ENCODE results near the gene LRRC71. TPM values are rescaled to one million over a fixed set of nuclear protein-coding genes. Genes with fewer than 3 reads are reported as not detected.

LRRC71 gene
- total RNA-seq, 1 donor from 2014 or later = not detected

DNA sequence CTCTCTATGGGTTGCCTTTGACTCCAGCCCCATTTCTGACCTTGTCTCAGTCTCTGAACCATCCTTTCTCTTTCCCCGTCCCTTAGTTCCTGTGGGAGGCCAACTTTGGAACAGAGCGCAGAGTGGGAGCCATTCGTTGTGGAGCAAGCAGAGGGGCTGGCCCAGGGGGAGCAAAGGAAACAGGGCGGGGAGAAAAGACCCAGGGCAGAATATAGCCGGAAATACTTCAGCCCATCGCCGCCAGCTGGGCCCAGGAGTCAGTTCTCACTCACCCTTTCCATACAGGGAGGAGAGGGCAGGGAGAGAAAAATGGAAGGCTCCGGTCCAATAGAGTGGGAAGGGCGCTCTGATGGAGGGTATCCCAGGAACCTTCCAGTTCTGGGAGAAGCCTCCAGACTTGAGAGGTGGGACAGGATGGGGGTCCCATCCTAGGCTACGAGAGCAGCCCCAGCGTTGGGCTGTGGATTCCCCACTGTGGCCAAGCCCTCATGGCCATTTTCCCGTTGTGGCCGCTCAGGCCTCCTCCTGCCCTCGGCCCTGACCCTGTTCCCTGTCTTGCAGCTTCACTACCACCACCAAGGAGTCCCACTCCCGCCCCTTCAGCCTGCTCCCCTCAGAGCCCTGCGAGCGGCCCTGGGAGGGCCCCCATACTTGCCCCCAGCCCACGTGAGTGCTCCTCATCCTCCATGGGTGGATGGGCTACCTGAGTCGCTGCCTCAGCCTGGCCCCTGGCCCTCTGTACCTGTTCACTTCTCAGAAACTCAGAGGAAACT is 16.1 kb upstream of the LRRC71 start:
- intact Hi-C loops (cut with micrococcal nuclease) = no loop called here

- intact Hi-C loops (cut with micrococcal nuclease) = no loop called here
Measured at GRCh38 chr1:156905176-156905575, 15.3 kb upstream of the LRRC71 start.

GRCh38 chr1:156905651-156906050 is 14.8 kb upstream of the LRRC71 start:
- intact Hi-C loops (cut with micrococcal nuclease) = no loop called here

DNA sequence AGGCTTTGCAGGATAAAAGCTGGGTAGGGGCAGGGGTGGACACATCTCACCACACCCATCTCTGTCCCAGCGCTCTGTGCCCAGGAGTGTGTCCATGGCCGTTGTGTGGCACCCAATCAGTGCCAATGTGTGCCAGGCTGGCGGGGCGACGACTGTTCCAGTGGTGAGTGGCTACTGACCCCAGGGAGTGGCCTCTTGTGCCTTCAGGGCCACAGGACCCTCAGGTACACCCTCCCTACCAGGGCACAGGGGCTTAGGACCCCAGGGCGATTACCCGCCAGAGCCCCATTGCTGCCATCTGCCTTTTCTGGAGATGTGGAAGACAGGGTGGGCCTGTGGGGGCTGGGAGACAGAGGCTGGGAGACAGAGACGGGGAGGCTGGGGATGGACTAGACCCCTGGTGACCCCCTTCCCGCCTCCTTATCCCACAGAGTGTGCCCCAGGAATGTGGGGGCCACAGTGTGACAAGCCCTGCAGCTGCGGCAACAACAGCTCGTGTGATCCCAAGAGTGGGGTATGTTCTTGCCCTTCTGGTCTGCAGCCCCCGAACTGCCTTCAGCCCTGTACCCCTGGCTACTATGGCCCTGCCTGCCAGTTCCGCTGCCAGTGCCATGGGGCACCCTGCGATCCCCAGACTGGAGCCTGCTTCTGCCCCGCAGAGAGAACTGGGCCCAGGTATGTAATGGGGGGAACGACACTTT is 14.1 kb upstream of the LRRC71 start:
- intact Hi-C loops (cut with micrococcal nuclease) = no loop called here

DNA sequence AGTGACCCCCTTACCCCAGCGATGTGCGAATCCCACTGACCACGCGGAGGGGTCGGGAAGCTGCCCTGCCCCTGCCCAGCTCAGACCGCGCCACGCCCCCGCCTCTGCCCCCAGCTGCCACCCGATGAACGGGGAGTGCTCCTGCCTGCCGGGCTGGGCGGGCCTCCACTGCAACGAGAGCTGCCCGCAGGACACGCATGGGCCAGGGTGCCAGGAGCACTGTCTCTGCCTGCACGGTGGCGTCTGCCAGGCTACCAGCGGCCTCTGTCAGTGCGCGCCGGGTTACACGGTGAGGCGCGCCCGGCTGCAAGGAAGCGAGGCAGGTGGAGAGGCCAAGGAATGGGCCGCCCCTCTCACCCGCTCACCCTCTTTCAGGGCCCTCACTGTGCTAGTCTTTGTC is 11.9 kb upstream of the LRRC71 start:
- intact Hi-C loops (cut with micrococcal nuclease) = no loop called here

- intact Hi-C loops (cut with micrococcal nuclease) = no loop called here
Measured at GRCh38 chr1:156908955-156909354, 11.5 kb upstream of the LRRC71 start.

GRCh38 chr1:156909671-156910070 is 10.8 kb upstream of the LRRC71 start:
- intact Hi-C loops (cut with micrococcal nuclease) = loop anchor here (5.0 kb wide), 1 partner anchor 48 kb away; no protein-coding TSS in a partner anchor

DNA sequence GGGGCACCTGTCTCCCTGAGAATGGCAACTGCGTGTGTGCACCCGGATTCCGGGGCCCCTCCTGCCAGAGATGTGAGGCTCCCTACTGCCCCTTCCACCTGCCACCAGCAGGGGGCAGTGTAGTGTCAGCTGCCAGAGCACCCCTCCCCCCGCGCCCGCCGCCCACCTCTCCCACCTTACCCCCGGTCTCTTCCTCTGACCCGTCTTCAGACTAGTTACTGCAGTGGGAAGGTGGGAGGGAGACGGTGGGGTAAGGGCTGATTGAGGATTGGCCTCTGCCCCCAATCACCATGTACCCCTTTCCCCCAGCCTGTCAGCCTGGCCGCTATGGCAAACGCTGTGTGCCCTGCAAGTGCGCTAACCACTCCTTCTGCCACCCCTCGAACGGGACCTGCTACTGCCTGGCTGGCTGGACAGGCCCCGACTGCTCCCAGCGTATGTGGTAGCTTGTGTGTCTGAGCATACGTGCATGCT is 10.1 kb upstream of the LRRC71 start:
- intact Hi-C loops (cut with micrococcal nuclease) = loop anchor here (5.0 kb wide), 1 partner anchor 47 kb away; no protein-coding TSS in a partner anchor

DNA sequence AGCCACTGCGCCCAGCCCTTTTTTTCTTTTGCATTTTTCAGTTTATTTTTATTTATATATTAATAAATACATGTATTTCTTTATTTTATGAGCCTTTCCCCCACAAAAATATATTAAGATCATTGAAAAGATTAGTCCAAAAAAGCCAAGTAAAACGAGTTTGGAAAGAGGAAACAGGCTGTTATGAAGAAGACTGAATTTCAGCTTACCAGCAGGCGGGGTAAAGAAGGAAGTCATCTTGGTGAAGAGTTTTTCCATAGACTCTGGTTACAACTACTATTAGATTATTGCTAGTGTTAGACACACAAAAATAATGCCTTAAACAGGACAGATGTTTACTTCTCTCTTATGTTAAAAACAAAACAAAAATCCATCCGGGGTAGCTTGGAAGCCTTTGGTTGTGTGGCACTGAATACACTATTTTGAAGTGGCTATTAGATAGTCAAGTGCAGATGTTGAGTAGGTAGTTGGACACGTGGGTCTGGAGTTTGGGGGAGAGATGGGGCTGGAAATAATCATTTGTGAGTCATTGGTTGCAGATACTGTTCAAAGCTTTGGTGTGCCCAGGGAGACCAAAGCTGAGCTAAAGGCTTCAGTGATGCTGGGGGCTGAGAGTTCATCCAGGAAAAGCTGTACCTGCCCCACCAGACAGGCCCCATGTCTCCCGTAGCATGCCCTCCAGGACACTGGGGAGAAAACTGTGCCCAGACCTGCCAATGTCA is 8.7 kb upstream of the LRRC71 start:
- intact Hi-C loops (cut with micrococcal nuclease) = loop anchor here (5.0 kb wide), 1 partner anchor 46 kb away; no protein-coding TSS in a partner anchor

- intact Hi-C loops (cut with micrococcal nuclease) = loop anchor here (5.0 kb wide), 1 partner anchor 45 kb away; no protein-coding TSS in a partner anchor
Measured at GRCh38 chr1:156912310-156912709, 8.1 kb upstream of the LRRC71 start.

DNA sequence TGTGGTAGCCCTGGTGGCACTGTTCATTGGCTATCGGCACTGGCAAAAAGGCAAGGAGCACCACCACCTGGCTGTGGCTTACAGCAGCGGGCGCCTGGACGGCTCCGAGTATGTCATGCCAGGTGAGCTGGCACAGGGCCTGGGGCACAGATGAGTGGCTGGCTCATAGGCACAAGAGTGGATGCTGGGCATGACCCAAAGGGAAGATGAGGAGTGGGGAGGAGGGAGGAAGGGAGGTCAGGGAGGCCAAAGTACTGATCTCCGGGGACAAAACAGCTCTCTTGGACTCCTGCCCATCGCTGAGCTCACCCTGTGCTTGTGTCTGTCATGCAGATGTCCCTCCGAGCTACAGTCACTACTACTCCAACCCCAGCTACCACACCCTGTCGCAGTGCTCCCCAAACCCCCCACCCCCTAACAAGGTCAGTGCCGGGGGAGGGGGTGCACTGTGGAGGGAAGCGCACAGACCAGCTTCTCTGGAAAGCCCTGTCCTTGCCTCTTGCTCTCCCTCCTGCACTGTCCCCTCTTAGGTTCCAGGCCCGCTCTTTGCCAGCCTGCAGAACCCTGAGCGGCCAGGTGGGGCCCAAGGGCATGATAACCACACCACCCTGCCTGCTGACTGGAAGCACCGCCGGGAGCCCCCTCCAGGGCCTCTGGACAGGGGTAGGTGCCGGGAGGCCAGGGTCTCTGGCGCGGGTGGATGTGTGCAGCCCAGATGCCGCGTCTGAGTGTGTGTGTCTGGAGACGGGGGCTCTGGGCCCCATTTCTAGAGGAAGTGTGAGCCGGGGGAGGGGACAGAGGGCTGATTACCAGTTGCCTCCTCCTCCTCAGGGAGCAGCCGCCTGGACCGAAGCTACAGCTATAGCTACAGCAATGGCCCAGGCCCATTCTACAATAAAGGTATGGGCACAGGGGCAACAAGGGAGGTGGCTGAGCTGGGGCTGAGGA is 7.3 kb upstream of the LRRC71 start:
- intact Hi-C loops (cut with micrococcal nuclease) = loop anchor here (5.0 kb wide), 1 partner anchor 44 kb away; no protein-coding TSS in a partner anchor

DNA sequence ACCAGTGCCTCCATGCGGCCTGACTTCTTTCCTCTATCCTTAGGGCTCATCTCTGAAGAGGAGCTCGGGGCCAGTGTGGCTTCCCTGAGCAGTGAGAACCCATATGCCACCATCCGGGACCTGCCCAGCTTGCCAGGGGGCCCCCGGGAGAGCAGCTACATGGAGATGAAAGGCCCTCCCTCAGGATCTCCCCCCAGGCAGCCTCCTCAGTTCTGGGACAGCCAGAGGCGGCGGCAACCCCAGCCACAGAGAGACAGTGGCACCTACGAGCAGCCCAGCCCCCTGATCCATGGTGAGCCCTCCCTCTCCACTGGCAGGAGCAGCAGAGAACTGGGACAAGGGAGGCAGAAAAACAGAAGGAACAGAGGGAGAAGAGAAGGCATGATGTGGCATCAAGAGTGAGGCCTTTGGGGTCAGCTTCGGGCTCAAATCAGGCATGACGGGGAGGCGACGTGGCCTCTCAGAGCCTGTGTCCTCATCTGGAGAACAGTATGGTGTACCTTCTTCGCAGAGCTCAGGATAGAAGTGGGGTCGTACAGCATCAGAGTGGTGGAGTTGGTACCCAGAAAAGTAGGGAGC is 6.5 kb upstream of the LRRC71 start:
- intact Hi-C loops (cut with micrococcal nuclease) = loop anchor here (5.0 kb wide), 1 partner anchor 43 kb away; no protein-coding TSS in a partner anchor

DNA sequence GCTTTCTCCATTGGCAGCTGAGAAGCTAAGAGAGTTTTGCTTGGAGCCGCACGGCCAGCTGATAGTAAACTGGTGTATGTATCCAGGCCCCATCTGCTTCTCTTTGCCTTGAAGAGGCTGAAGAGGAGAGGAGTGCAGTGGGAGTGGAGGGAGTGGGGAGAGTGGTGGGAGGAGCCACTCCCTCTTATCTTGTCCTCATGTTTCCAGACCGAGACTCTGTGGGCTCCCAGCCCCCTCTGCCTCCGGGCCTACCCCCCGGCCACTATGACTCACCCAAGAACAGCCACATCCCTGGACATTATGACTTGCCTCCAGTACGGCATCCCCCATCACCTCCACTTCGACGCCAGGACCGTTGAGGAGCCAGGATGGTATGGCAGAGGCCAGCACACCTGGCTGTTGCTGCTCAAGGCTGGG is 6.0 kb upstream of the LRRC71 start:
- intact Hi-C loops (cut with micrococcal nuclease) = loop anchor here (5.0 kb wide), 1 partner anchor 43 kb away; no protein-coding TSS in a partner anchor

- intact Hi-C loops (cut with micrococcal nuclease) = no loop called here
Measured at GRCh38 chr1:156921053-156921529, 659 bp downstream of the LRRC71 start.

GRCh38 chr1:156922986-156923669 is 2.7 kb downstream of the LRRC71 start:
- intact Hi-C loops (cut with micrococcal nuclease) = no loop called here

GRCh38 chr1:156923670-156924477 is 3.4 kb downstream of the LRRC71 start:
- intact Hi-C loops (cut with micrococcal nuclease) = no loop called here

DNA sequence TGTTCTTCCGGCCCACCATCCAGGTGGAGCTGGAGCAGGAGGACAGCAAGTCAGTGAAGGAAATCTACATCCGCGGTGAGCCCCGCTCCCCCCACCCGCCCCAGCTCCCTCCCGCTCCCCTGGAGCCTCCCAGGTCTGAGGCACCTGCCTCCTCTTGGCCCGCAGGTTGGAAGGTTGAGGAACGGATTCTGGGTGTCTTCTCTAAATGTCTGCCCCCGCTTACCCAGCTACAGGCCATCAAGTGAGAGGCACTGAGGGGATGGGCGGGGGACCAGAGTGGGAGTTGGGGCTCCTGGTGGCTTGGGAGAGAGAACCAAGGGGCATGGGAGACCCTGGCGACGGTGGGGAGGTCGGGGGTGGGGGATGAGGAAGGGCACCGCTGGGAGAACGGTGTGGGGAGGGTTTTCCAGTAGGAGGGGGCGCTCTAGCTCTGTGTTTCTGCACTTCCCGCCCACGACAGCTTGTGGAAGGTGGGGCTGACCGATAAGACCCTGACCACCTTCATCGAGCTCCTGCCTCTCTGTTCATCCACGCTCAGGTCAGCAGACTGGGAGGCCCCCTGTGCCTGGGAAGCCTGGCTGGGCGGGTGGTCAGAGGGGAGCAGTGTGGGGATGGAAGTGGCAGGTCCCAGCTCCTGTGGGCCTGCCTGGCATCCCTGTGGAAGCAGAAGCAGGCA is 4.2 kb downstream of the LRRC71 start:
- intact Hi-C loops (cut with micrococcal nuclease) = no loop called here

Measured in T-helper 2 cell treated with Interferon-gamma antibody and Interleukin-4, amounts not matched to agents 100 ng/mL and 5 ng/mL, for 36 hours (primary cell).